Right atrium auricular region (tissue), 2 donors: Measurements from ENCODE around the gene USP32. TPM values are rescaled to one million over a fixed set of nuclear protein-coding genes. Genes with fewer than 3 reads are reported as not detected.
"Not testable (repeated sequence)": the region's sequence is repeated elsewhere in the genome, so short reads cannot be mapped to it uniquely, and the experiment has no call there.

Experiments used
- DNase-seq: peaks from one replicate; pipeline ENCODE4 v3.0.0-alpha.2; 2019; ENCODE audit warnings: low spot score
- H3K27ac ChIP-seq, 2 donors: fragments of 200-600 bp; sonication (generic); 1 replicate in 1 of 2; 2 replicates in 1 of 2; pipeline ENCODE4 v1.5.1; 2016 to 2019
- H3K27me3 ChIP-seq, 2 donors: fragments of 200-600 bp; sonication (generic); one replicate each; pipeline versions ENCODE4 v1.5.1 to v1.6.0; 2017 to 2019
- H3K36me3 ChIP-seq: fragments of 200-600 bp; sonication (generic); one replicate; pipeline ENCODE4 v1.5.1; 2016
- H3K4me1 ChIP-seq, 2 donors: fragments of 200-600 bp; sonication (generic); one replicate each; pipeline versions ENCODE4 v1.5.1 to v1.6.0; 2017 to 2019
- H3K4me3 ChIP-seq, 2 donors: fragments of 200-600 bp; sonication (generic); 1 replicate in 1 of 2; 2 replicates in 1 of 2; pipeline ENCODE4 v1.5.1; 2017 to 2019; ENCODE audit warnings: mild to moderate bottlenecking in 1 of 2, moderate library complexity in 1 of 2
- H3K9me3 ChIP-seq, 2 donors: fragments of 200-600 bp; sonication (generic); one replicate each; pipeline ENCODE4 v1.5.1; 2019
- total RNA-seq, 2 donors: library from RNA; depleted of rRNA; stranded (reverse); fragments of >200 nt; gene quantifications; one replicate each; pipeline ENCODE4 v1.1.0, GENCODE V29; 2016
- TF ChIP-seq, protein P1 (sequence below), 2 donors: fragments of 200-600 bp; sonication (generic); IDR thresholded peaks; one replicate each; pipeline ENCODE4 v1.5.1; 2019; ENCODE audit warnings: antibody characterized with exemption in 2 of 2

Gene USP32
- total RNA-seq, 2 donors from 2014 or later: 24.5 to 27.7 TPM

GRCh38 chr17:60229188-60229802, 162.6 kb downstream of the USP32 start:
- H3K36me3 ChIP-seq: peaks cover 18% of the 10 kb centered on the region

DNA sequence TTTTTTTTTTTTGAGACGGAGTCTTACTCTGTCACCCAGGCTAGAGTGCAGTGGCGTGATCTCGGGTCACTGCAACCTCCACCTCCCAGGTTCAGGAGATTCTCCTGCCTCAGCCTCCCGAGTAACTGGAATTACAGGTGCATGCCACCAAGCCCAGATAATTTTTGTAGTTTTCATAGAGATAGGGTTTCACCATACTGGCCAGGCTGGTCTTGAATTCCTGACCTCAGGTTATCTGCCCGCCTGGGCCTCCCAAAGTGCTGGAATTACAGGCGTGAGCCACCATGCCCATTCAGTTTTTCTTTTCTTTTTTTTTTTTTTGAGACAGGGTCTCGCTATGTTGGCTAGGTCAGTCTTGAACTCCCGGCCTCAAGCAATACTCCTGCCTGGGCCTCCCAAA, 164.7 kb downstream of the USP32 start:
- H3K27me3 ChIP-seq, DNase-seq: not testable (repeated sequence)

More at GRCh38 chr17:60229188-60229802, 162.6 kb downstream of the USP32 start:
- Histone ChIP-seq H3K9me3 (no peaks in the 10 kb centered on the region), H3K4me3 (no peak overlapping the region), H3K27me3 (no peaks in the 10 kb centered on the region), H3K27ac (no peak overlapping the region), H3K4me1 (no peaks in the 10 kb centered on the region)
- no peak for DNase-seq
- TF ChIP-seq, protein P1, sequence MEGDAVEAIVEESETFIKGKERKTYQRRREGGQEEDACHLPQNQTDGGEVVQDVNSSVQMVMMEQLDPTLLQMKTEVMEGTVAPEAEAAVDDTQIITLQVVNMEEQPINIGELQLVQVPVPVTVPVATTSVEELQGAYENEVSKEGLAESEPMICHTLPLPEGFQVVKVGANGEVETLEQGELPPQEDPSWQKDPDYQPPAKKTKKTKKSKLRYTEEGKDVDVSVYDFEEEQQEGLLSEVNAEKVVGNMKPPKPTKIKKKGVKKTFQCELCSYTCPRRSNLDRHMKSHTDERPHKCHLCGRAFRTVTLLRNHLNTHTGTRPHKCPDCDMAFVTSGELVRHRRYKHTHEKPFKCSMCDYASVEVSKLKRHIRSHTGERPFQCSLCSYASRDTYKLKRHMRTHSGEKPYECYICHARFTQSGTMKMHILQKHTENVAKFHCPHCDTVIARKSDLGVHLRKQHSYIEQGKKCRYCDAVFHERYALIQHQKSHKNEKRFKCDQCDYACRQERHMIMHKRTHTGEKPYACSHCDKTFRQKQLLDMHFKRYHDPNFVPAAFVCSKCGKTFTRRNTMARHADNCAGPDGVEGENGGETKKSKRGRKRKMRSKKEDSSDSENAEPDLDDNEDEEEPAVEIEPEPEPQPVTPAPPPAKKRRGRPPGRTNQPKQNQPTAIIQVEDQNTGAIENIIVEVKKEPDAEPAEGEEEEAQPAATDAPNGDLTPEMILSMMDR (IDR thresholded peaks at IDR 0.05): no peak

DNA sequence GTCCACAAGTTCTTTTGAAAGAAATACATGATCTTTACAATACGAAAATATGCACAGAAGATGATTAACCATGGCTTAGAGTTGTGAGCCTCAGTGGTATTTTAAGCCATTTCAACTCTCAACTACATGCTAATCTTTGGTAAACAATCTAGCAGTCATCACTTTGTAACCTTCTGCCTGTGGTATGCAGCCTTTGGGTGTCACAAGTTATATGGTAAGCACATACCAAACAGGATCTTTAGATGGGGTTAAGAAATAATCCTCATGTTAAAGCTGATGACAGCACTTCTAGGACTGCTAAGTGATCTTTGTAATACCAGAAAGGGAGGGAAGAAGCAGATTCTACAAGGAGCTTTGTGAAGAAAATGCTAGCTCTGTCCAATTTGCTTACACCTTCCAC, 167.9 kb downstream of the USP32 start:
- H3K4me3 ChIP-seq: no peak overlapping the region
- no peak for DNase-seq
- no peaks in the 10 kb centered on the region for H3K4me1 ChIP-seq
- H3K27me3 ChIP-seq: no peaks in the 10 kb centered on the region
- H3K27ac ChIP-seq: no peak overlapping the region
- H3K9me3 ChIP-seq: no peaks in the 10 kb centered on the region
- TF ChIP-seq, protein P1 (IDR thresholded peaks at IDR 0.05): no peak
- H3K36me3 ChIP-seq: peaks cover 35% of the 10 kb centered on the region

More for the DNA sequence above, 164.7 kb downstream of the USP32 start:
- not testable (repeated sequence) for H3K27ac ChIP-seq, H3K4me3 ChIP-seq, H3K4me1 ChIP-seq, H3K9me3 ChIP-seq
- H3K36me3 ChIP-seq: peaks cover 27% of the 10 kb centered on the region

- H3K4me1 ChIP-seq: no peaks in the 10 kb centered on the region
- no peak for DNase-seq
- no peak overlapping the region for H3K27ac ChIP-seq
- TF ChIP-seq, protein P1 (IDR thresholded peaks at IDR 0.05): no peak
- H3K4me3 ChIP-seq: no peak overlapping the region
- peaks cover 38% of the 10 kb centered on the region for H3K36me3 ChIP-seq
- no peaks in the 10 kb centered on the region for H3K27me3 ChIP-seq
- no peaks in the 10 kb centered on the region for H3K9me3 ChIP-seq
Observed at GRCh38 chr17:60223456-60223855, 168.5 kb downstream of the USP32 start.

DNA sequence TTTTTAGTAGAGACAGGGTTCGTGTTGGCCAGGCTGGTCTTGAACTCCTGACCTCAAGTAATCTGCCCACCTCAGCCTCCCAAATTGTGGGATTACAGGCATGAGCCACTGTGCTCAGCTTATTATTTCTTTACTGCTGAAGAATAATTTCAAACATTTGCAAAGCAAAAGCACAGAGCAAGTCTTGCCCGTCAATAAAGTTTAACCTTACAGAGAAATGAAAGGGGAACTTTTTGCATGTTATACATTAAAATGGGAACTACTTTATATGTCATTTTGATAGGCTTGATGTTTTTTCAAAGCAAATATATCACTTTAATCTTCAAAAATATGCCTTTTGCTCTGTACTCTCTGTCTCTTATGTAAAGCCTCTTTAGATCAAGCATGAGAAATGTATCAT, 173.2 kb downstream of the USP32 start:
- H3K27ac ChIP-seq, H3K27me3 ChIP-seq, H3K4me1 ChIP-seq, H3K9me3 ChIP-seq, DNase-seq, H3K4me3 ChIP-seq: not testable (repeated sequence)
- H3K36me3 ChIP-seq: peaks cover 18% of the 10 kb centered on the region

DNA sequence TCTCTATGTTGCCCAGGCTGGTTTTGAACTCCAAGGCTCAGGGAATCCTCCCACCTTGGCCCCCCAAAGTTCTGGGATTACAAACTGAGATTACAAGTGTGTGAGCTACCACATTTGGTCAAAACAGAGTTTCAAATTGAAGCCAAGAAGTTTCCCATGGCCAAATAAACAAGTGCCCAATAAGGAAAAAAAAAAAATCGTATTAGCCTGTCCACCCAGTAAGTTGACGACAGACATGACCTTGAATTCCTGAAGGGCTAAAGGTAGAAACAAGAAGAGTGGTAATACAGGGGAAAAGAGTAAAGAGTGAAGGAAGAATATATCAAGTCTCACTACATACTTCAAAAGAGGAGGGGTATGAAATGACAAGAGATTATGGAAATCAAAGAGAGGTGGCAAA, 176.0 kb downstream of the USP32 start:
- not testable (repeated sequence) for H3K9me3 ChIP-seq, H3K27ac ChIP-seq, H3K4me3 ChIP-seq, DNase-seq, H3K27me3 ChIP-seq, H3K36me3 ChIP-seq, H3K4me1 ChIP-seq

DNA sequence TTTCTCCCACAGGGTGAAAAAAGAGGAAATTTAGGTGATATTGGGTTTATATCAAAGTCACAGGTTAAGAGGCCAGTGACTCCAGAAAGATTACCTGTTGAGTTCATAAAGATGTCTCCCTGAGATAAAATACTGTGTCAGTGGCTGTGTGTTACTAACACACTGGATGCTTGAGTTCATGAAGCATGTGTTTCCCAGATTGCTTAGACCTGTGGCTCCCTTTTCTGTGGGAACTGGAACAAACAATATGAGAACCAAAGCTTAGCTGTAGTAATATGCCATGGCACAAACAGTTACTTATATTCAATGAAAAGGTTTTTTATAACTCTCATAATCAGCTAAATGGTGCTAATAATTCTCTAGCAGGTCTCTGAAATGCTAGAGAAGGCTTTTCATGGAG, 180.7 kb downstream of the USP32 start:
- not testable (repeated sequence) for H3K4me1 ChIP-seq, H3K27me3 ChIP-seq, DNase-seq, H3K36me3 ChIP-seq, H3K27ac ChIP-seq, H3K4me3 ChIP-seq, H3K9me3 ChIP-seq

- not testable (repeated sequence) for H3K27ac ChIP-seq, H3K27me3 ChIP-seq, DNase-seq, H3K9me3 ChIP-seq, H3K36me3 ChIP-seq, H3K4me1 ChIP-seq, H3K4me3 ChIP-seq
Observed at GRCh38 chr17:60208302-60208701, 183.6 kb downstream of the USP32 start.

DNA sequence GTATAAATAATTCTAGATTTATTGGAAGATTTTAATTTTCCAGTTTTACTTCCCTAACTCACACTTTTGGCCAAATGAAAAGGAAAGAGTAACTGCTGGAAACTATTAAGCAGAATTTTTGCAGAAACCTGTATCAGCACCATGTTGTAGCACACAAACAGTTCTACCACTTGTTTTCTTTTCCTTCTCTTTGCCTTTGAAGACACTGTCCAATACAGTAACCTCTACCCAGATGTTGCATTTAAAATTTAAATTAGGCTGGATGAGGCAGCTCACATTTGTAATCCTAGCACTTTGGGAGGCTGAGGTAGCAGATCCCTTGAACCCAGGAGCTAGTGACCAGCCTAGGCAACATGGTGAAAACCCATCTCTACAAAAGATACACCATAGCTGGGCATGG, 186.2 kb downstream of the USP32 start:
- H3K36me3 ChIP-seq, DNase-seq, H3K27me3 ChIP-seq: not testable (repeated sequence)

DNA sequence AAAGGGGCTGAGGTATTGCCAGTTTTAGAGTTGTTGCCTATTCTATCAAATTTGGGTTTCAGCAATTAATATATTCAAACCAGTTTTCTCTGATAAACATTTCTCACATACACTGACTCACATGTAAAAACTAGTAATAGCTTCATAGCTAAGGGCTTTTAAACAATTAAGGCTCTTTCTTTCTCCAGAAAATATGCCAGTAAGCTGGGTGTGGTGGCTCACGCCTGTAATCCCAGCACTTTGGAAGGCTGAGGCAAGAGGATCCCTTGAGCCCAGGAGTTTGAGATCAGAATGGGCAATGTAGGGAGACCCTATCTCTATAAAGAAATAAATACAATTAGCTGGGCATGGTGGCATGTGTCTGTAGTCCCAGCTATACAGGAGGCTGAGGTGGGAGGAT, 193.3 kb downstream of the USP32 start:
- not testable (repeated sequence) for H3K27me3 ChIP-seq, H3K27ac ChIP-seq, H3K4me3 ChIP-seq, DNase-seq, H3K4me1 ChIP-seq, H3K9me3 ChIP-seq
- peaks cover 34% of the 10 kb centered on the region for H3K36me3 ChIP-seq

More for the DNA sequence above, 186.2 kb downstream of the USP32 start:
- not testable (repeated sequence) for H3K4me3 ChIP-seq, H3K4me1 ChIP-seq, H3K27ac ChIP-seq, H3K9me3 ChIP-seq

DNA sequence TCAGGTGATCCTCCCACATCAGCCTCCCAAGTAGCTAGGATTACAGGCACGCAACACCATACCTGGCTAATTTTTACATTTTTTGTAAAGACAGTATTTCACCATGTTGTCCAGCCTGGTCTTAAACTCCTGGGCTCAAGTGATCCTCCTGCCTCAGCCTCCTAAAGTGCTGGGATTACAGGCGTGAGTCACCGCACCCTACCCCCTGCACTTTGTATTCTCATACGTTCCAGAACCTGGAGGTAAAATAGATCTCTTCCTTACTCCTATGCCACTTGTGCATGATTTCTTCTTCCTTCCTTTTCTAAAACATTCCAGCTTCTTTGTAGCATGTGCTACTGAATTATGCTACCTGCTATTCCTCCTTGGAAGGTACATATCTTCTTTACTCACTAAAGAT, 197.8 kb downstream of the USP32 start:
- H3K4me1 ChIP-seq, H3K27ac ChIP-seq, DNase-seq, H3K27me3 ChIP-seq, H3K4me3 ChIP-seq, H3K9me3 ChIP-seq: not testable (repeated sequence)
- H3K36me3 ChIP-seq: peaks cover 66% of the 10 kb centered on the region
